HEK293 (cell line): Measurements from ENCODE around the gene NSMCE1.

Experiments
- CTCF ChIA-PET: fragments of 350-600 bp; formaldehyde crosslinking; extraction: SDS; loops from one replicate; lab custom pipeline; 2021; ENCODE audit warnings: antibody characterized with exemption; lab: Yijun Ruan, JAX
- POLR2A ChIA-PET: fragments of 300-600 bp; formaldehyde crosslinking; extraction: SDS; loops from one replicate; lab custom pipeline; 2020; ENCODE audit warnings: antibody characterized with exemption, inconsistent platforms; lab: Yijun Ruan, JAX
- H3K27ac ChIP-seq: fragments of 200-500 bp; sonication (Bioruptor generic); 2 replicates; pipeline ENCODE4 v1.5.1; 2014; ENCODE audit warnings: low read depth, low read length, control low read depth, inconsistent platforms; ENCODE audit errors: extremely low read depth
- H3K36me3 ChIP-seq, 2 experiments: fragments of 200-500 bp in 1 of 2; sonication (Bioruptor generic) in 1 of 2; 1 replicate in 1 of 2; 2 replicates in 1 of 2; pipeline ENCODE4 v1.5.1; 2014 to 2017; ENCODE audit warnings: inconsistent platforms in 2 of 2, low read length in 2 of 2; ENCODE audit not compliant: control insufficient read depth in 2 of 2, insufficient read depth in 1 of 2
- H3K4me1 ChIP-seq: fragments of 200-500 bp; sonication (Bioruptor generic); 2 replicates; pipeline ENCODE4 v1.5.1; 2014; ENCODE audit warnings: mild to moderate bottlenecking, low read length, inconsistent platforms; ENCODE audit not compliant: control insufficient read depth, insufficient read depth
- H3K4me3 ChIP-seq: 2 replicates; pipeline ENCODE4 v1.5.1; 2011; ENCODE audit warnings: low read depth, mild to moderate bottlenecking, control low read depth, low read length, moderate library complexity
- H3K9me3 ChIP-seq: fragments of 200-500 bp; sonication (Bioruptor generic); 2 replicates; pipeline ENCODE4 v1.5.1; 2014; ENCODE audit warnings: low read depth, low read length, inconsistent platforms; ENCODE audit not compliant: control insufficient read depth, insufficient read depth
- KLF8 ChIP-seq: fragments of 450-650 bp; formaldehyde crosslinking; IDR thresholded peaks from 2 replicates; pipeline ENCODE4 v1.5.1; 2016; ENCODE audit warnings: missing biosample characterization, missing genetic modification characterization
- PRDM1 ChIP-seq: fragments of 450-650 bp; formaldehyde crosslinking; IDR thresholded peaks from 2 replicates; pipeline ENCODE4; 2016; ENCODE audit warnings: missing biosample characterization, missing genetic modification characterization
- ZFP41 ChIP-seq: fragments of 450-650 bp; formaldehyde crosslinking; IDR thresholded peaks from 2 replicates; pipeline ENCODE4 v1.5.1; 2016; ENCODE audit warnings: missing biosample characterization, missing genetic modification characterization, borderline replicate concordance
- ZIC2 ChIP-seq: fragments of 450-650 bp; formaldehyde crosslinking; IDR thresholded peaks from 2 replicates; pipeline ENCODE4 v1.5.1; 2016; ENCODE audit warnings: missing biosample characterization, missing genetic modification characterization
- ZNF121 ChIP-seq: fragments of 450-650 bp; formaldehyde crosslinking; IDR thresholded peaks from 2 replicates; pipeline ENCODE4 v1.5.1; 2016; ENCODE audit warnings: missing biosample characterization, missing genetic modification characterization
- ZNF132 ChIP-seq: fragments of 450-650 bp; formaldehyde crosslinking; IDR thresholded peaks from 2 replicates; pipeline ENCODE4 v1.5.1; 2017; ENCODE audit warnings: missing biosample characterization, missing genetic modification characterization, borderline replicate concordance
- ZNF184 ChIP-seq: fragments of 450-650 bp; IDR thresholded peaks from 2 replicates; pipeline ENCODE4 v1.5.1; 2018; ENCODE audit warnings: missing biosample characterization, mild to moderate bottlenecking, missing genetic modification characterization
- ZNF561 ChIP-seq: fragments of 450-650 bp; IDR thresholded peaks from 2 replicates; pipeline ENCODE4 v1.5.1; 2018; ENCODE audit warnings: missing biosample characterization, missing genetic modification characterization, borderline replicate concordance
- ZNF677 ChIP-seq: fragments of 450-650 bp; IDR thresholded peaks from 2 replicates; pipeline ENCODE4 v1.5.0; 2018; ENCODE audit warnings: missing biosample characterization, mild to moderate bottlenecking, missing genetic modification characterization, moderate library complexity
- TF ChIP-seq, protein P1 (sequence below): fragments of 450-650 bp; formaldehyde crosslinking; IDR thresholded peaks from 2 replicates; pipeline ENCODE4 v1.5.1; 2016; ENCODE audit warnings: missing biosample characterization, missing genetic modification characterization
- TF ChIP-seq, protein P2 (sequence below): fragments of 450-650 bp; formaldehyde crosslinking; IDR thresholded peaks from 2 replicates; pipeline ENCODE4 v1.5.1; 2017; ENCODE audit warnings: missing biosample characterization, missing genetic modification characterization

Gene NSMCE1

GRCh38 chr16:27270349-27270748 is 1.8 kb upstream of the NSMCE1 start (continued):
- TF ChIP-seq, protein P1, sequence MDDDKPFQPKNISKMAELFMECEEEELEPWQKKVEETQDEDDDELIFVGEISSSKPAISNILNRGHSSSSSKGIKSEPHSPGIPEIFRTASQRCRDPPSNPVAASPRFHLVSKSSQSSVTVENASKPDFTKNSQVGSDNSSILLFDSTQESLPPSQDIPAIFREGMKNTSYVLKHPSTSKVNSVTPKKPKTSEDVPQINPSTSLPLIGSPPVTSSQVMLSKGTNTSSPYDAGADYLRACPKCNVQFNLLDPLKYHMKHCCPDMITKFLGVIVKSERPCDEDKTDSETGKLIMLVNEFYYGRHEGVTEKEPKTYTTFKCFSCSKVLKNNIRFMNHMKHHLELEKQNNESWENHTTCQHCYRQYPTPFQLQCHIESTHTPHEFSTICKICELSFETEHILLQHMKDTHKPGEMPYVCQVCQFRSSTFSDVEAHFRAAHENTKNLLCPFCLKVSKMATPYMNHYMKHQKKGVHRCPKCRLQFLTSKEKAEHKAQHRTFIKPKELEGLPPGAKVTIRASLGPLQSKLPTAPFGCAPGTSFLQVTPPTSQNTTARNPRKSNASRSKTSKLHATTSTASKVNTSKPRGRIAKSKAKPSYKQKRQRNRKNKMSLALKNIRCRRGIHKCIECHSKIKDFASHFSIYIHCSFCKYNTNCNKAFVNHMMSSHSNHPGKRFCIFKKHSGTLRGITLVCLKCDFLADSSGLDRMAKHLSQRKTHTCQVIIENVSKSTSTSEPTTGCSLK (tag by site-specific recombination), result no peak
- TF ChIP-seq ZFP41 (tag by site-specific recombination) (no peak), ZNF132 (no peak), ZNF184 (tag by site-specific recombination) (no peak), ZIC2 (tag by site-specific recombination) (no peak)

DNA sequence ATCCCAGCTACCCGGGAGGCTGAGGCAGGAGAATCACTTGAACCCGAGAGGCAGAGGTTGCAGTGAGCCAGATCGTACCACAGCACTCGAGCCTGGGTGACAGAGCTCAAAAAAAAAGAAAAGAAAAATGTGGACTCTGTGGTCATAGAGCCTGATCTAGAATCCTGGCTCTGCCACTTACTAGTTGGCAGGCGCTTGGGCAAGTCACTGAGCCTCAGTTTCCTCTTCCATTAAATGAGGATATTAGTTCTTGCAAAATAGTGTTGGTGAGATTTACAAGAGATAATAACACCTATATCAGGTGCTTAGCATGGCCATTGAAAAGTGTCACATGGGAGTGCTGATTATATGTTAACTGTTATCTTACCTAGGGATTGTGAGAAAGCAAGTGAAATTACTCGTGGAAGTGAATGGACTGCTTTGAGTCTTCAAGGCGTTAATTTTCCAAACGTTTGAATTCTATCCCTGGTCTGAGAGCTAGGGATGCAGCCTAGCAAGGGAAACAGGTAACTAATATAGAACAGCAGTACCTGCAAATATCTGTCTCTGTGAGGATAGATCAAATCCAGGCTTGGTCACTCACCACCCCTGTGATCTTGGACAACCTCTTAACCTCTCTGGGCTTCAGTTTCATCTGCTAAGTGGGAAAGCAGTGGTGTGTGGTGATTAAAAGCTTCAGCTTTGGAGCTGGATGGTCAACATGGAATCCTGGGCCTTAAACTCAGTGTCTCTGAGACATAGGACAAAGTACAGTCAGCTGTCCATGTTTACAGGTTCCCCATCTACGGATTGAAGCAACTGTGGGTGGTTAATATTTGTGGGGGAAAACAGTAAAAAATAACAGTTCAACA is 953 bp upstream of the NSMCE1 start:
- Histone ChIP-seq H3K36me3 (no peaks in the 10 kb centered on the region), H3K27ac (no peak overlapping the region), H3K4me3 (peak overlapping the region; percentile 78; the same call in 1 of the 2 replicates), H3K9me3 (no peaks in the 10 kb centered on the region), H3K4me1 (no peaks in the 10 kb centered on the region)
- ChIA-PET CTCF (no interaction called here), POLR2A (interaction anchor here (0.7 kb wide), 1 partner anchor 34 kb away, joined by 3 read pairs; no protein-coding TSS in a partner anchor)
- TF ChIP-seq, protein P2, sequence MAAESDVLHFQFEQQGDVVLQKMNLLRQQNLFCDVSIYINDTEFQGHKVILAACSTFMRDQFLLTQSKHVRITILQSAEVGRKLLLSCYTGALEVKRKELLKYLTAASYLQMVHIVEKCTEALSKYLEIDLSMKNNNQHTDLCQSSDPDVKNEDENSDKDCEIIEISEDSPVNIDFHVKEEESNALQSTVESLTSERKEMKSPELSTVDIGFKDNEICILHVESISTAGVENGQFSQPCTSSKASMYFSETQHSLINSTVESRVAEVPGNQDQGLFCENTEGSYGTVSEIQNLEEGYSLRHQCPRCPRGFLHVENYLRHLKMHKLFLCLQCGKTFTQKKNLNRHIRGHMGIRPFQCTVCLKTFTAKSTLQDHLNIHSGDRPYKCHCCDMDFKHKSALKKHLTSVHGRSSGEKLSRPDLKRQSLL (tag by site-specific recombination), result peak; percentile 33; the same call in 1 of the 2 replicates
- no peak for TF ChIP-seq ZNF677 (tag by site-specific recombination)

DNA sequence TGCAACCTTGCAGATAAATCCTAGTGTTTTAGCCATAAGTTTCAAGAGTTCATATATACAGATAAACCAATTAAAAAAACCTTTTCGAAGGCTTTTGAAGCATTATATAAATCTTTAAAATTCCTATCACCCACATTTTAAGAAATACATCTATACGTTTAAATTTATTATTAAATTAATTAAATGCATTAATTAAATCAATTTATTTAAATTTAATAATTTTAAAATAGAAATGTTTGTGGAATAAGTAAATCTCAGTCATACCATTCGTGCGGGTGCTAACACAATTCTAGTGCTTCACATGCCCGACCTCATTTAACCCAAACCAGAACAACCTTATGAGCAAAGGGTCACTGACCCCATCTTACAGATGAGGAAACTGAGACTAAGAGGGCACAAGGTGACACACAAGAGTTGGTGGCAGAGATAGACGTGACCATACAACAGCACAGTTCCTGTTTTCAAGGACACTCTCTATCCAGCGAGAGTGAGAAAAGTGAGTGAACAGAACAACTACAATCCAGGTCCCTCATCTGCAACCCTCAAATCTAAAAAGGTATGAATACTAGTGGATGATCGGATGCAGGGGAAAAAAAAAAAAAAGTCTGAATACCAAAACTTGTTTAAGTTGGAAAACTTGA is 1.4 kb downstream of the NSMCE1 start:
- no peak overlapping the region for H3K27ac ChIP-seq
- TF ChIP-seq KLF8 (tag by site-specific recombination), result no peak
- peak; percentile 46 for TF ChIP-seq PRDM1 (tag by site-specific recombination)
- TF ChIP-seq, all 188 proteins: peak for 1
- Histone ChIP-seq H3K9me3 (no peaks in the 10 kb centered on the region), H3K36me3 (no peaks in the 10 kb centered on the region), H3K4me3 (no peak overlapping the region), H3K4me1 (no peaks in the 10 kb centered on the region)
- ChIA-PET POLR2A (interaction anchor here (1.6 kb wide), 1 partner anchor 86 kb away, joined by 3 read pairs; no protein-coding TSS in a partner anchor), CTCF (no interaction called here)

- H3K9me3 ChIP-seq, result no peaks in the 10 kb centered on the region
- H3K4me1 ChIP-seq, result no peaks in the 10 kb centered on the region
- TF ChIP-seq ZNF561 (tag by site-specific recombination) (no peak), ZNF121 (tag by site-specific recombination) (0 out of 2 replicates have a peak, but pooled peaks have one; percentile 63)
- ChIA-PET CTCF (no interaction called here), POLR2A (interaction anchor here (1.9 kb wide), 1 partner anchor 62 kb away, joined by 4 read pairs; the partner anchor contains the start of gene KDM8)
- no peak overlapping the region for H3K4me3 ChIP-seq
- H3K36me3 ChIP-seq, result no peaks in the 10 kb centered on the region
- no peak overlapping the region for H3K27ac ChIP-seq
Observed at GRCh38 chr16:27265982-27266381, 2.6 kb downstream of the NSMCE1 start.
